Measurements from ENCODE around the gene HHIPL1.

HHIPL1 gene

DNA sequence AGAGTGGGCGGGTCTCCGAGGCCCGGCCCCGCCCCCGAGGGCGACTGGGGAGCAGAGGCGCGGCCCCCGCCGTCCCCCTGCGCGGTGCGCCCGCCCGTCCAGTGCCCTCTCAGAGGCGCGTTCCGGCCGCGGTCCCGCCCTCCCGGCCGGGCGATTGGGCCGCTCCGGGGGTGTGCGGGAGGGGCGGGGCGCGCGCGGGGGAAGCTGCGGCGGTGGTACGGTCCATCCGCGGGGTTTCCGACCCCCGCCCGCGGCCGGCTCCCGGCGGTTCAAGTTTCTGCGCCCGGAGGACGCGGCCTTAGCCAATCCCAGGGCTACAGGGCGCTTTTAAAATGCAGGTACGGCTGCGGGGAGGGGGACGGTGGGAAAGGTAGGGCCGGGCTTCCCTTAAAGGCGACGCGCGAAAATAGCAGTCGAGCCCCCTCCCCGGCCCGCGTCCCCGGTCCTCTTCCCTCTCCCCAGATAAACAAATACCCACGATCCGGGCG, 40.6 kb upstream of the HHIPL1 start:
- no peak for TF ChIP-seq GATA3 (IDR thresholded peaks at IDR 0.05; ENCODE audit: low read depth, low read length)
- no peak for TF ChIP-seq GATA2 (IDR thresholded peaks at IDR 0.05; ENCODE audit: low read depth, low read length)

DNA sequence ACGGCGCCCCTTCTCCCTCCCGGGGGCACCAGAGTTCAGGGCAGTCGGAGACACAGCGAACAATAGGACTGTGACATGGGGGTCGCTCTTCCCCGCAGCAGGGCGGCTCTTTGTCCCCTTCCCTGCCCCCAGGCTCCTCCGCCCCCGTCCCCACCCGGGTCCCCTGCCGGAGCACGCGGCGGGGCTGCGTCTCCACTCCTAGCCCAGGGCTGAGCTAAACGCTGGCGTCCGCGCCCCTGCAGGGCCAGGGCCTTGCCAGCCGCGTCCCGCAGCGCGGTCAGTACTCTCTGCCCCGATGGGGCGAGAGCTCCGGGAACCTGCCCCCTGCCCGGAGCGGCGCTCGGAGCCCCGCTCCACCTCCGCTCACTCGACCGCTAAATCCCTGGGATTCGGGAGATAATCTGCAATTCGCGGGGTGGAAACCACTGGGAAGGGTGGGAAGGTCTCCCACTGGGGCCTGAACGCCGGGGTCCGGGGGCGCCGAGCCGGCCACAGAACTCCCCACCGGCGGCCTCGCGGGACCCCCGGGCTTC, 40.1 kb upstream of the HHIPL1 start:
- no peak for TF ChIP-seq GATA3 (IDR thresholded peaks at IDR 0.05; ENCODE audit: low read depth, low read length)
- no peak for TF ChIP-seq GATA2 (IDR thresholded peaks at IDR 0.05; ENCODE audit: low read depth, low read length)

- TF ChIP-seq GATA2 (IDR thresholded peaks at IDR 0.05; ENCODE audit: low read depth, low read length) (peak; percentile 26; the same call in 1 of the 2 replicates), GATA3 (IDR thresholded peaks at IDR 0.05; ENCODE audit: low read depth, low read length) (no peak)
Measured at GRCh38 chr14:99605299-99605961, 39.5 kb upstream of the HHIPL1 start.

GRCh38 chr14:99606359-99606758, 38.6 kb upstream of the HHIPL1 start:
- TF ChIP-seq GATA2 (IDR thresholded peaks at IDR 0.05; ENCODE audit: low read depth, low read length) = no peak
- TF ChIP-seq GATA3 (IDR thresholded peaks at IDR 0.05; ENCODE audit: low read depth, low read length) = no peak

DNA sequence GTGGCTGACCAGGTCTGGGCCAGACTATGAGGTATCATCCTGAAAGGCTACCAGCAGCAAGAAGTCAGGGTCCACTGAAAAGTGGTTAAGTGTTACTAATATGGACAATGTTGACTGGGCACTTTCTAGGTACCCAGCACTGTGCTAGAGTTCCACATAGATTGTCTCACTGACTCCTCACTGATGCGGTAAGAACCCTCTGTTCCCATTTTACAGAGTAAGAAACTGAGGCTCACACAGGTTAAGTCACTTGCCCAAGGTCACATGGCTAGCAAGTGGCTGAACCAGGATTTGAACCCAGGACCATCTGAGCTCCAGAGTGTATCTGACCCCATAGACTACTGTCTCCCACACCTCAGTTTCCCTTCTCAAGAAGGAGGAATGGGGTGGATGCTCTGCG, 36.3 kb upstream of the HHIPL1 start:
- TF ChIP-seq GATA2 (IDR thresholded peaks at IDR 0.05; ENCODE audit: low read depth, low read length) = no peak
- no peak for TF ChIP-seq GATA3 (IDR thresholded peaks at IDR 0.05; ENCODE audit: low read depth, low read length)

- TF ChIP-seq GATA3 (IDR thresholded peaks at IDR 0.05; ENCODE audit: low read depth, low read length) (no peak), GATA2 (IDR thresholded peaks at IDR 0.05; ENCODE audit: low read depth, low read length) (no peak)
Measured at GRCh38 chr14:99609245-99610170, 35.4 kb upstream of the HHIPL1 start.

GRCh38 chr14:99611646-99612045, 33.3 kb upstream of the HHIPL1 start:
- TF ChIP-seq GATA2 (IDR thresholded peaks at IDR 0.05; ENCODE audit: low read depth, low read length) (no peak), GATA3 (IDR thresholded peaks at IDR 0.05; ENCODE audit: low read depth, low read length) (no peak)

- TF ChIP-seq GATA2 (IDR thresholded peaks at IDR 0.05; ENCODE audit: low read depth, low read length) = no peak
- TF ChIP-seq GATA3 (IDR thresholded peaks at IDR 0.05; ENCODE audit: low read depth, low read length) = no peak
Measured at GRCh38 chr14:99612071-99612737, 32.7 kb upstream of the HHIPL1 start.

- TF ChIP-seq GATA3 (IDR thresholded peaks at IDR 0.05; ENCODE audit: low read depth, low read length) (no peak), GATA2 (IDR thresholded peaks at IDR 0.05; ENCODE audit: low read depth, low read length) (no peak)
Measured at GRCh38 chr14:99612738-99613330, 32.1 kb upstream of the HHIPL1 start.

GRCh38 chr14:99615497-99616157, 29.3 kb upstream of the HHIPL1 start:
- TF ChIP-seq GATA3 (IDR thresholded peaks at IDR 0.05; ENCODE audit: low read depth, low read length) (no peak), GATA2 (IDR thresholded peaks at IDR 0.05; ENCODE audit: low read depth, low read length) (no peak)

GRCh38 chr14:99616832-99617800, 27.8 kb upstream of the HHIPL1 start:
- TF ChIP-seq GATA2 (IDR thresholded peaks at IDR 0.05; ENCODE audit: low read depth, low read length) (no peak), GATA3 (IDR thresholded peaks at IDR 0.05; ENCODE audit: low read depth, low read length) (no peak)
